ENCODE measurements around the gene HHAT. TPM values are rescaled to one million over a fixed set of nuclear protein-coding genes. Genes with fewer than 3 reads are reported as not detected.
"Not testable (repeated sequence)": the region's sequence is repeated elsewhere in the genome, so short reads cannot be mapped to it uniquely, and the experiment has no call there.

Gene HHAT
- total RNA-seq, 3 donors from 2014 or later: 0.26 to 0.71 (median 0.65) TPM

DNA sequence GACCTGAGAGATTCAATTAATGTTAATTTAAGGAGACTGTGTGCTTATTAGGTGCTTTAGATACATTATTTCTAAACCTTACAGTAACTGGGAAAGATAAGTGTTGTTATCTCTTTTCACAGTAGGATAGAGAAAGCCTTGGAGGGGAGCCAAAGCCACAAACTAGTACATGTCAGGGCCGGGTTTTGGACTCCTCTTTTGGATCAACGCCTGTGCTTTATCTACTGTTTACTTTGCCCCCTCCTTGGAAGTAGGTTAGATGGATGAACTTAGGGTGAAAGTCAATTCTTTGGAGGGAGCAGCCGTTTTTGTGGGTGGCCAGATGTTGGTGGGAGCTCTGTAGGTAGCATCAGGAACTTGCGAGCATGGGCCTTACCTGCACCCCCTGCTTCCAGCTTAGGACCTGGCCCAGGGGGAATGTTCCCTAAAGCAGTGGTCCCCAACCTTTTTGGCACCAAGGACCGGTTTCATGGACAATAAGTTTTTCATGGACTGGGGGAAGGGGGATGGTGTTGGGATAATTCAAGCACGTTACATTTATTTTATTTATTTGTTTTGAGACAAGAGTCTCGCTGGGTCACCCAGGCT lies 1.7 kb downstream of the HHAT start:
- ATAC-seq (no peak), DNase-seq (no peak)
- Mint-ChIP-seq H3K27me3 (ENCODE audit: low read depth) (peaks cover 3% of the 10 kb centered on the region), H3K4me1 (ENCODE audit: low read depth) (peaks cover 37% of the 10 kb centered on the region), H3K36me3 (ENCODE audit: insufficient read depth) (no peaks in the 10 kb centered on the region), H3K4me3 (no peak overlapping the region), H3K9me3 (no peaks in the 10 kb centered on the region)

DNA sequence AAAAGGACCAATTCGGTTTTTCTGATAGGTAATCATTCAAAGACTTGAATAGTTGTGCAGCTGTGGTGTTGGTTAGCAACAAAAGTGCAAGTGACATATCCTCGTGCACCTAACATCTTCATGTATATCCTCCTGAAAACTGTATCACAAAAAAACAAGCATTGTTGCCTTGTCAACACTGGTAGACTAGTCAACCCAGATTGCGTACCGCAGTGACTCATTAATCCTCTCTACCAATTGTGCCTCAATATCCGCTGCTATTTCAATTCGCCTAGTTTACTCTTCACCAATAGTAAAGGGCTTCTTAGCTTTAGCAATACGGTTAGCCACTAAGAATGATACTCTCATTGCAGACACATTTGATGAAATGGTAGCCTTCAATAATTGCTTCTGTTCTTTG lies 3.5 kb downstream of the HHAT start:
- Mint-ChIP-seq H3K9me3 (no peaks in the 10 kb centered on the region), H3K27me3 (ENCODE audit: low read depth) (peaks cover 3% of the 10 kb centered on the region), H3K36me3 (ENCODE audit: insufficient read depth) (no peaks in the 10 kb centered on the region), H3K4me1 (ENCODE audit: low read depth) (peaks cover 37% of the 10 kb centered on the region), H3K4me3 (no peak overlapping the region)
- no peak for DNase-seq
- ATAC-seq: peak; percentile 11 to 33

DNA sequence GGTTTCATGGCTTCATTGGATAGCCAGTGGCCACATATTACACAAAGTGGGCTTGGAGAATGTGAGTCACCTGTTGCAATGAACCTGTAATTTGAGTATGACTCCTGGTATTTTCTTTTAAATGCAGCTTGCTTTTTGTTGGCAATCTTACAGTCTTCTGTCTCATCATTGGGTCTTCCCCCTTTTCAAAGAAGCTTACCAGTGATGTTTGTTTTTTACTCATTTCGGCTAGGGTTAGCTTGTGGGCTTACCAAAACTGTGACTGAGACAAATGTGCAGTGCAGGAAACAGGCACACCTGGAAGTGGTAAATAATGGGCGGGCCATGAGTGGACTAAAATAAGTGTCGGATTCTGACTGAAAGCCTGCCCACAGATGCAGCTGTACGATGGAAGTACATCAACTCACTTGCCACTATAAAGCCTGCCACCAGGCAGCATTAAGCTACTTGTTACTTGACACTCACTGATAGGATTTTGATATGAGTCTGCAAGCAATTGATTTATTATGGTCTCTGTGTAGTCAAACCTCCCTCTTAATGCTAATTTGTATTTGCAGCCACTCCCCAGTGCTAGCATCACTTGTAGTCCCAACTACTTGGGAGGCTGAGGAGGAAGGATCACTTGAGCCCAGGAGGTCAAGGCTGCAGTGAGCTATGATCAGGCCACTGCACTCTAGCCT lies 4.2 kb downstream of the HHAT start:
- no peak overlapping the region for H3K4me3 Mint-ChIP-seq
- peaks cover under 1% of the 10 kb centered on the region for H3K27me3 Mint-ChIP-seq (ENCODE audit: low read depth)
- DNase-seq (peak; percentile 13), ATAC-seq (peak; percentile 69 to 78)
- H3K9me3 Mint-ChIP-seq: no peaks in the 10 kb centered on the region
- H3K4me1 Mint-ChIP-seq (ENCODE audit: low read depth): peaks cover 37% of the 10 kb centered on the region
- H3K36me3 Mint-ChIP-seq (ENCODE audit: insufficient read depth): no peaks in the 10 kb centered on the region

DNA sequence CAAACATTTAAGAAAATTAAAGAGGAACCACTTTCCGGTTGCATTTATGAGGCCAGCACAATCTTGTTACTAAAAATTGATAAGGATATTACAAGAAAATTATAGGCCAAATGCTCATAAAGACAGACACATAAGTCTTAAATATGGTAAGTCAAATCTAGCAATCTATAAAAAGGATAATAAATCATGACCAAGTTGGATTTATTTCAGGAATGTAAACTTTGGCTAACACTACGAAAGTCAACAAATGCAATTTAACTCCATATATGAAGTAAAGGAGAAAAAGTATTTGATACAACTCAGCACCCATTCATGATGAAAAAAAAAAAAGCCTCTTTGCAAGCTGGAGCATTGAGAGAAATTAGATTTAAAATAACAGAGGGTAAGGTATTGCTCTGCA lies 6.3 kb downstream of the HHAT start:
- no peaks in the 10 kb centered on the region for H3K36me3 Mint-ChIP-seq (ENCODE audit: insufficient read depth)
- H3K9me3 Mint-ChIP-seq: no peaks in the 10 kb centered on the region
- DNase-seq: no peak

DNA sequence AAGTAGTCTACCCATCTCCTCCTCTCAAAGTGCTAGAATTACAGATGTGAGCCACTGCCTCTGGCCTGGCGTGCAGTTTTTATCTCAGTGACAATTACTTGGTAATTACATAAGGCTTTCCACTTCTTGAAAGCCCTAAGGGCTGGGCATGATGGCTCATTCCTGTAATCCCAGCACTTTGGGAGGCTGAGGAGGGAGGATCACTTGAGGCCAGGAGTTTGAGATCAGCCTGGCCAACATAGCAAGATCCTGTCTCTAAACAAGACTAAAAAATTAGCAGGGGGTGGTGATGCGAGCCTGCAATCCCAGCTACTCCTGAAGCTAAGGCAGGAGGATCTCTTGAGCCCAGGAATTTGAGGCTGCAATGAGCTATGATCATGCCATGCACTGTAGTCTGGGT lies 7.7 kb downstream of the HHAT start:
- Mint-ChIP-seq H3K4me3 (no peak overlapping the region), H3K4me1 (ENCODE audit: low read depth) (peaks cover 36% of the 10 kb centered on the region), H3K36me3 (ENCODE audit: insufficient read depth) (no peaks in the 10 kb centered on the region), H3K27me3 (ENCODE audit: low read depth) (no peaks in the 10 kb centered on the region), H3K9me3 (no peaks in the 10 kb centered on the region)
- ATAC-seq: no peak
- DNase-seq: no peak

More for the DNA sequence above, 6.3 kb downstream of the HHAT start:
- Mint-ChIP-seq H3K4me1 (ENCODE audit: low read depth) (peaks cover 27% of the 10 kb centered on the region), H3K4me3 (no peak overlapping the region), H3K27me3 (ENCODE audit: low read depth) (no peaks in the 10 kb centered on the region)
- ATAC-seq: no peak

DNA sequence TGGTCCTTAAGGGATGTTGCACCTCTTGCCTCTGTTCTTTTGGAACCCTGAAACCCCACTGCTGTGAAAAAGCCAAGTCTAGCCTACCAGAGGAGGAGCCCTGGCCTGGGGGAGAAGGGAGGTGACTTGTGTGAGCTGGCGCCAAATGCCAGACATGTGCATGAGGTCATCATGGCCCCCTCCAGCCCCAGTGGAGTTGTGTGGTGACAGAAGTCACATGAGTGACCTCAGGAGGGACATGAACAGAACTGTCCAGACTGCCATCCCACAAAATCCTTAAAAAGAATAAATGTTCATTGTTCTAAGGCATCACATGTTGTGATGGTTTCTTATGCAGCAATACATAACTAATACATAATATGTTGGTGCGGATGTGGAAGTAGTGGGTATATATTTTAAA lies 10.8 kb downstream of the HHAT start:
- Mint-ChIP-seq H3K9me3 (no peaks in the 10 kb centered on the region), H3K27me3 (ENCODE audit: low read depth) (no peaks in the 10 kb centered on the region), H3K4me3 (no peak overlapping the region), H3K36me3 (ENCODE audit: insufficient read depth) (no peaks in the 10 kb centered on the region), H3K4me1 (ENCODE audit: low read depth) (peaks cover 26% of the 10 kb centered on the region)
- no peak for ATAC-seq
- DNase-seq: no peak

DNA sequence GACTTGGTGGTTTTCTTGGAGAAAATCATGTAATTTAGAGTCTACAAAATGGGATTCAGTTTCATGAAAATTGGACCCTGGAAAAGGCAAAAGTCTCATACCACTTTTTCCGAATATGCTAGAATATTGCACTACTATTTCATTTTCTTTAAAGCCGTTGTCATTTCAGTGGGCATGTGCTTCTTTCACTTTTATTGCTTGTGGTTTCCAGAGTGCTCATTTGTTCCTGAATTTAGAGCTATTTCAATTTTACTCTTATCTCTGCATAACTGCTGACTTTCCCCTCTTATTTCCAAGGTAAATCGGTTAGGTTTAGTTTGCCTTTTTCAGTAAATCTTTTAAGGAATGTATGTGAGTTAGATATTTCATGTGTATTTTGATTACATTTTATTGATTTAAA lies 11.6 kb downstream of the HHAT start:
- H3K27me3 Mint-ChIP-seq (ENCODE audit: low read depth): no peaks in the 10 kb centered on the region
- no peaks in the 10 kb centered on the region for H3K9me3 Mint-ChIP-seq
- ATAC-seq (peak in 1 of 2 donors; percentile 48), DNase-seq (no peak)
- peaks cover 26% of the 10 kb centered on the region for H3K4me1 Mint-ChIP-seq (ENCODE audit: low read depth)
- peak overlapping the region; percentile 4 for H3K4me3 Mint-ChIP-seq
- no peaks in the 10 kb centered on the region for H3K36me3 Mint-ChIP-seq (ENCODE audit: insufficient read depth)

DNA sequence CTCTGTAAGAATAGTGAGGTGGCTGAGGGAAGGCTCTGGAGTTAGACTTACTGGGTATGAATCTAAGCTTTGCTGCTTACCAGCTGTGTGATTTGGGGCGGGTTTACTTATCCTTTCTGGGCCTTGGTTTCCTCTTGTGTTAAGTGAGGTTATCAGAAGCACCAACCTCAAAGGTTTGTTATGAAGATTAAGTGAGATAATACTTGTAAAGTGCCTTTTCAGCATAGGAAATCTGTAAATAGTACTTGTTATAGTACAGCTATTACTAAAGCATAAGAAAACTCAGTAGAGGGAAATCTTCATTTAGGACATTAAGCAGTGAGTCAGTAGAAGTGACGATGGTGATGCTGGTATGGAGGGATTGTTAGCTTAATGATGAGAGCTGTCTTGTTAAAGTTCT lies 12.1 kb downstream of the HHAT start:
- no peaks in the 10 kb centered on the region for H3K9me3 Mint-ChIP-seq
- ATAC-seq (peak; percentile 68 to 72), DNase-seq (no peak)
- no peaks in the 10 kb centered on the region for H3K36me3 Mint-ChIP-seq (ENCODE audit: insufficient read depth)
- peak overlapping the region; percentile 29 for H3K4me3 Mint-ChIP-seq
- no peaks in the 10 kb centered on the region for H3K27me3 Mint-ChIP-seq (ENCODE audit: low read depth)
- peaks cover 26% of the 10 kb centered on the region for H3K4me1 Mint-ChIP-seq (ENCODE audit: low read depth)

DNA sequence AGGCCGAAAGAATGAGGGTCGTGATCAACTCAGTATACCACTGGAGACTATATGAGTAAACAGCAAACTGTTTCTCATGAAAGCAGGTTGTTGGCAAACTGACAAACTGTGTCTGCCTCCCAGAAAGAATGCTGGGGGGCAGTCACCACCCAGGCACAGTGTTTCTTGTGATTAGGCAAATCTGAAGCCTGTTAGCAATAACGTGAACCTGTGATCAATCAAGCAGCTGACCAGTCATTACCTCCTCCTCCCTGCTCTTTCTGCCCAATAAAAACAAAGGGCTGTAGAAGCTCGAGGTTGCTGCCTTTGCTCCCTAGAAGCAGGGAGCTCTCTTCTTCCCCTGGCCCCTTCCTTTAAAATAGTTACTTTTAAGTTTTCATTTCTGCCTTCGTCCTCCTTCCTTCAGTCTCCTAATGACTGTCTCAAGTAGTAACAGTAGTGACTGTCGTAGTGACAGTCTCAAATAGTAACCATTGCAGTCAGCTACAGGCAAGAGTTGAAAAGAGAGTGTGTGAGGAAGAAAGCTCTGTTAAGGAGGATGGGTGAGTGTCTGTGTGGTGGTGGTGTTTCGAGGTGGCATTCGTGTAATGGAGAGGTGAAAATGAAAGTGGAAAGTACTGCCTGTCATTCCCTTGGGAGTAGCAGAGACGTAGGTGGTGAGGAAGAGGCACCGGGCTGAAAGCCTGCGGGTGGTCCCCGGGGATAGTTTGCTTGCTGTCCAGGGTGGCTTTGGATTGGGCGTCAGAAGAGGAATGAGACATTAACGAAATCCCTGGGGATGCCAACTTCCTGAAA lies 14.5 kb downstream of the HHAT start:
- no peaks in the 10 kb centered on the region for H3K9me3 Mint-ChIP-seq

DNA sequence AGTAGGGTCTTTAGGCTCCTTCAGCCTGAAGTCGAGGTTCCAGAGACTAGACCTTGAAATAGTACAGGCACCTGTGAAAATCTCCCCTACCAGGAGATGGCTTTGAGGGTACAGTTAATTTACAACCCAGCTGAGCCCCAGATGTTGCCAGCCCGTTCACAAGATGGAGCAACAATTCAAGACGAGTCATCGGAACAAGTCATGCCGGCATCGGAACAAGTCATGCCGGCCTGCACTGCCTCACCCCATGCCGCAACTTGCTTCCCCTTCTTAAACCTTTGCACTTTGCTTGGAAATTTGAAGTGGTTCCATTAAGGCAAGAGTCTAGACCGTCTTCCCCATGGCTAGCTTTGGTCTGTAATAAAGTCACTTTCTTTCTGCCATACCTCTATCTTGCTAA lies 16.0 kb downstream of the HHAT start:
- Mint-ChIP-seq H3K4me1 (ENCODE audit: low read depth) (peaks cover 38% of the 10 kb centered on the region), H3K9me3 (no peaks in the 10 kb centered on the region), H3K36me3 (ENCODE audit: insufficient read depth) (peaks cover 1% of the 10 kb centered on the region), H3K4me3 (no peak overlapping the region), H3K27me3 (ENCODE audit: low read depth) (no peaks in the 10 kb centered on the region)
- ATAC-seq (no peak), DNase-seq (no peak)

More for the DNA sequence above, 14.5 kb downstream of the HHAT start:
- H3K4me1 Mint-ChIP-seq (ENCODE audit: low read depth): peaks cover 39% of the 10 kb centered on the region
- H3K27me3 Mint-ChIP-seq (ENCODE audit: low read depth): no peaks in the 10 kb centered on the region
- H3K36me3 Mint-ChIP-seq (ENCODE audit: insufficient read depth): no peaks in the 10 kb centered on the region
- H3K4me3 Mint-ChIP-seq: no peak overlapping the region
- ATAC-seq (peak; percentile 25 to 40), DNase-seq (no peak)

DNA sequence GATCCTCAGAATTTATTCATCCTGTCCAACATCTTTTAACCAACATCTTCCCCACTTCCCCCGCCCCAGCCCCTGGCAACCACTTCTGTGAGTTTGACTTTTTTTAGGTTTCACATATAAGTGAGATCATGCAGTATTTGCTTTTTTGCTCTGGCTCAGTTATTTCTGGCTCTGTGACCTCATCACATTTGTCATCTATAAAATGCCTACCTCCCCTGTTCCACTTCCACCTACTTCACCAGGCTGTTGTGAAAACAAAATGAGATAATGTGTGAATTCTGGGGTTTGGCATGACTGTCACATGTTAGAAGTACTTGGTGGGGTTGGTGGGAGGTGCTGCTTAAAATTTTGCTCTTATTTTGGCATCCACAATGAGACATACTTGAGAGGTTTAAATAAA lies 18.4 kb downstream of the HHAT start:
- no peak for DNase-seq
- H3K36me3 Mint-ChIP-seq (ENCODE audit: insufficient read depth): peaks cover 1% of the 10 kb centered on the region
- H3K9me3 Mint-ChIP-seq: no peaks in the 10 kb centered on the region
- no peak overlapping the region for H3K4me3 Mint-ChIP-seq
- peaks cover 19% of the 10 kb centered on the region for H3K4me1 Mint-ChIP-seq (ENCODE audit: low read depth)
- H3K27me3 Mint-ChIP-seq (ENCODE audit: low read depth): no peaks in the 10 kb centered on the region
- peak; percentile 70 to 80 for ATAC-seq

DNA sequence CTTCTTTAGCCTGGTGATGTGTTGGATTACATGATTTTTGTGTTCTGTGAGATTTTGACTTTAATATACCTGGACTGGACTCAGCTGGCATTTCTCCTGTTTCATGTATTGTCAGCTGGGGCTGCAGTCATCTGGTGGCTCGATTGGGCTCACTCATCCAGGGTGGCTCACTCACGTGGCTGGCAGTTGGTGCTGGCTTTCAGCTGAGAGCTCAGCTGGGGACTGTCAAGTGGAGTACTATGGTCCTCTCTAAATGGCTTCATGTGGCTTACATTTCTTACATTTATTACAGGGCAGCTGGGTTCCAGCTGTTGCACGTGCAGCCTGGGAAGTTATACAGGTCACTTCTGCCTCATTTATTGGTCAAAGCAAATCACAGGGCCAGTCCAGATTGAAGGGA lies 22.8 kb downstream of the HHAT start:
- Mint-ChIP-seq H3K27me3 (ENCODE audit: low read depth) (no peaks in the 10 kb centered on the region), H3K4me1 (ENCODE audit: low read depth) (peaks cover 16% of the 10 kb centered on the region), H3K36me3 (ENCODE audit: insufficient read depth) (peaks cover 1% of the 10 kb centered on the region), H3K4me3 (no peak overlapping the region), H3K9me3 (no peaks in the 10 kb centered on the region)
- no peak for ATAC-seq
- DNase-seq: no peak

DNA sequence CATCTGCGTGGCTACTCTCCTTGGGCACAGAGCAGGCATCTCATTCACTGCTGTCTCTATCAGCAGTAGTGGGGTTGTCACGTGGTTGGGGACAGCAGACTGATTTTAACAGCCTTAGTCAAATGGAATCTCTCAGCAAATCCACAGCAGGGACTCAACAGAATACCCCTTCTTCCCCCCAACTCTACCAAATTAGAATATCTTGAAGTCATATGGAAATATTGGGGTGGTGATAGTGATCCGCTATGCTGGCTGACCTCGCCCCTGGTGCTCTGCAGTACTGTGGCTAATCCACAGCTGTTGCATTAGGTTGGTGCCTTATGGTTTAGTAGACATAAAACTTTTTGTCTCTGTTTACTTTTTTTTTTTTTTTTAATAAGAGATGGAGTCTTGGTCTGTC lies 23.9 kb downstream of the HHAT start:
- ATAC-seq: no peak
- Mint-ChIP-seq H3K4me3 (no peak overlapping the region), H3K27me3 (ENCODE audit: low read depth) (no peaks in the 10 kb centered on the region), H3K36me3 (ENCODE audit: insufficient read depth) (peaks cover 3% of the 10 kb centered on the region), H3K4me1 (ENCODE audit: low read depth) (peaks cover 6% of the 10 kb centered on the region), H3K9me3 (no peaks in the 10 kb centered on the region)
- no peak for DNase-seq

DNA sequence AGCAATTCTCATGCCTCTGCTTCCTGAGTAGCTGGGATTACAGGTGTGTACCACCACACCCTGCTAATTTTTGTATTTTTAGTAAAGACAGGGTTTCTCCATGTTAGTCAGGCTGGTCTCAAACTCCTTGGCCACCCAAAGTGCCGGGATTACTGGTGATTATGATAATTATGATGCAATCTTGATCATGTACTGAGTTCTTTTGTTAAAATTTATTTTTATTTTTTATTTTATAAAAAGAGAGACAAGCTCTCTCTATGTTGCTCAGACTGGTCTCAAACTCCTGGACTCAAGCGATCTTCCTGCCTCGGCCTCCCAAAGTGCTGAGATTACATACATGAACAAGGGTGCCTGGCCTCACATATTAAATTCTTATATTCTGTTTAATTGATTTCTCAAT lies 25.6 kb downstream of the HHAT start:
- not testable (repeated sequence) for H3K27me3 Mint-ChIP-seq (ENCODE audit: low read depth); DNase-seq; H3K4me3 Mint-ChIP-seq; H3K9me3 Mint-ChIP-seq; H3K36me3 Mint-ChIP-seq (ENCODE audit: insufficient read depth); ATAC-seq; H3K4me1 Mint-ChIP-seq (ENCODE audit: low read depth)

DNA sequence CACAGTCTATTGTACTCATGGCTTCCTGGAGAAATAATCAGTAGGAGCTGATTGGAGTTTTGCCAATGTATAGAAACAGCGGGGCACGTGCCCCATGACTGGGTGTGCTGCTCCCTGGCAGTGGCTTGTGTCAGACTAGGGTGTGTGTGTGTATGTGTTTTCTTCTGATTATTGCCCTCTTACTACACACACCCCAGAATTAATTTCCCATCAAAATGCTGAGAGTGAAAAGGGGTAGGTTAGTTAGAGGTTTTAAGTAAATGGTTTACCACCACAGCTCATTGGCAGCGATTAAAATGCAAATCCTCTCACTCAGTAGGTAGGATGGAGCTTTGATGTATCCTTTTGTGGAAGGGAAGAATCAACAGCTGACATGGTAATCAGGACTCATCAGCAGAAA lies 29.9 kb downstream of the HHAT start:
- Mint-ChIP-seq H3K4me1 (ENCODE audit: low read depth) (peaks cover 3% of the 10 kb centered on the region), H3K27me3 (ENCODE audit: low read depth) (no peaks in the 10 kb centered on the region), H3K9me3 (no peaks in the 10 kb centered on the region), H3K4me3 (no peak overlapping the region), H3K36me3 (ENCODE audit: insufficient read depth) (peaks cover 2% of the 10 kb centered on the region)
- no peak for DNase-seq
- no peak for ATAC-seq

Measured in activated T-cell treated with anti-CD3 and anti-CD28 coated beads, Interleukin-2, amount 50 U/mL, for 4 hours (primary cell).